ENCODE results near the gene PPP1R12B. TPM values are rescaled to one million over a fixed set of nuclear protein-coding genes. Genes with fewer than 3 reads are reported as not detected.

The PPP1R12B gene
- total and polyA plus RNA-seq, 4 donors = 4.0 to 31.6 (median 9.7) TPM

GRCh38 chr1:202621446-202621845 is 272.9 kb downstream of the PPP1R12B start:
- no peak for DNase-seq (ENCODE audit: low spot score)
- no peak for TF ChIP-seq EGR1 (IDR thresholded peaks at IDR 0.05; ENCODE audit: low read depth in 2 of 2)
- TF ChIP-seq RAD21 (IDR thresholded peaks at IDR 0.05) = no peak
- TF ChIP-seq ZBTB33 (IDR thresholded peaks at IDR 0.05) = no peak
- TF ChIP-seq TAF1 (conservative IDR thresholded peaks at IDR 0.05) = no peak
- no peak for TF ChIP-seq NR2F2 (IDR thresholded peaks at IDR 0.05)
- TF ChIP-seq ATF3 (IDR thresholded peaks at IDR 0.05) = no peak

GRCh38 chr1:202622388-202622787 is 273.9 kb downstream of the PPP1R12B start:
- no peak overlapping the region for H3K27ac ChIP-seq (ENCODE audit: low read depth in 1 of 2, low read length in 2 of 2)
- no peak for DNase-seq (ENCODE audit: low spot score)
- TF ChIP-seq EGR1 (IDR thresholded peaks at IDR 0.05; ENCODE audit: low read depth in 2 of 2) (no peak), FOXA1 (IDR thresholded peaks at IDR 0.05) (no peak), HNF4A (conservative IDR thresholded peaks at IDR 0.05) (no peak), GABPA (IDR thresholded peaks at IDR 0.05 in 1 of 2, conservative IDR thresholded peaks at IDR 0.05 in 1 of 2) (no peak), ATF3 (IDR thresholded peaks at IDR 0.05) (no peak), SP1 (IDR thresholded peaks at IDR 0.05) (no peak), FOXA2 (IDR thresholded peaks at IDR 0.05) (no peak), RXRA (IDR thresholded peaks at IDR 0.05) (no peak), CTCF (IDR thresholded peaks at IDR 0.05; ENCODE audit: low read depth, low read length, missing input control) (no peak), NR2F2 (IDR thresholded peaks at IDR 0.05) (no peak), HNF4G (IDR thresholded peaks at IDR 0.05) (no peak), TAF1 (conservative IDR thresholded peaks at IDR 0.05) (no peak)
- no peak overlapping the region for H3K4me3 ChIP-seq (ENCODE audit: low read depth in 1 of 3, low read length in 3 of 3)
- H3K4me1 ChIP-seq (ENCODE audit: control insufficient read depth in 4 of 4, insufficient read depth in 4 of 4, low read length in 3 of 4) = peaks cover 0 to 4% (median 2%) of the 10 kb centered on the region in 4 donors
- no peaks in the 10 kb centered on the region for H3K36me3 ChIP-seq (ENCODE audit: control insufficient read depth in 4 of 4, insufficient read depth in 3 of 4, low read depth in 1 of 4, low read length in 3 of 4)
- H3K9ac ChIP-seq (ENCODE audit: low read depth in 1 of 2, low read length in 2 of 2) = no peak overlapping the region
- no peaks in the 10 kb centered on the region for H3K27me3 ChIP-seq (ENCODE audit: control insufficient read depth in 4 of 4, insufficient read depth in 4 of 4, low read length in 3 of 4)
- 93% methylated on average over 8 of the region's 8 CpGs for WGBS
- H3K9me3 ChIP-seq (ENCODE audit: control insufficient read depth in 4 of 4, low read length in 3 of 4) = no peaks in the 10 kb centered on the region

More at GRCh38 chr1:202621446-202621845, 272.9 kb downstream of the PPP1R12B start:
- no peak overlapping the region for H3K27ac ChIP-seq (ENCODE audit: low read depth in 1 of 2, low read length in 2 of 2)
- no peaks in the 10 kb centered on the region for H3K9me3 ChIP-seq (ENCODE audit: control insufficient read depth in 4 of 4, low read length in 3 of 4)
- no peaks in the 10 kb centered on the region for H3K27me3 ChIP-seq (ENCODE audit: control insufficient read depth in 4 of 4, insufficient read depth in 4 of 4, low read length in 3 of 4)
- no peak overlapping the region for H3K9ac ChIP-seq (ENCODE audit: low read depth in 1 of 2, low read length in 2 of 2)
- H3K36me3 ChIP-seq (ENCODE audit: control insufficient read depth in 4 of 4, insufficient read depth in 3 of 4, low read depth in 1 of 4, low read length in 3 of 4) = no peaks in the 10 kb centered on the region
- no peak overlapping the region for H3K4me3 ChIP-seq (ENCODE audit: low read depth in 1 of 3, low read length in 3 of 3)
- 83% methylated on average over 3 of the region's 3 CpGs for WGBS
- H3K4me1 ChIP-seq (ENCODE audit: control insufficient read depth in 4 of 4, insufficient read depth in 4 of 4, low read length in 3 of 4) = peaks cover 0 to 3% (median 0%) of the 10 kb centered on the region in 4 donors

- Histone ChIP-seq H3K4me3 (ENCODE audit: low read depth in 1 of 3, low read length in 3 of 3) (no peak overlapping the region), H3K36me3 (ENCODE audit: control insufficient read depth in 4 of 4, insufficient read depth in 3 of 4, low read depth in 1 of 4, low read length in 3 of 4) (no peaks in the 10 kb centered on the region), H3K27ac (ENCODE audit: low read depth in 1 of 2, low read length in 2 of 2) (no peak overlapping the region), H3K9me3 (ENCODE audit: control insufficient read depth in 4 of 4, low read length in 3 of 4) (no peaks in the 10 kb centered on the region), H3K9ac (ENCODE audit: low read depth in 1 of 2, low read length in 2 of 2) (no peak overlapping the region), H3K4me1 (ENCODE audit: control insufficient read depth in 4 of 4, insufficient read depth in 4 of 4, low read length in 3 of 4) (peaks cover 0 to 4% (median 2%) of the 10 kb centered on the region in 4 donors), H3K27me3 (ENCODE audit: control insufficient read depth in 4 of 4, insufficient read depth in 4 of 4, low read length in 3 of 4) (no peaks in the 10 kb centered on the region)
- 65% methylated on average over 7 of the region's 7 CpGs for WGBS
- no peak for DNase-seq (ENCODE audit: low spot score)
- TF ChIP-seq SP1 (IDR thresholded peaks at IDR 0.05) = no peak
- no peak for TF ChIP-seq ATF3 (IDR thresholded peaks at IDR 0.05)
- TF ChIP-seq ZBTB33 (IDR thresholded peaks at IDR 0.05) = no peak
- TF ChIP-seq MAX (IDR thresholded peaks at IDR 0.05) = no peak
- no peak for TF ChIP-seq TAF1 (conservative IDR thresholded peaks at IDR 0.05)
- TF ChIP-seq RXRA (IDR thresholded peaks at IDR 0.05) = no peak
- no peak for TF ChIP-seq GABPA (IDR thresholded peaks at IDR 0.05 in 1 of 2, conservative IDR thresholded peaks at IDR 0.05 in 1 of 2)
- no peak for TF ChIP-seq CTCF (IDR thresholded peaks at IDR 0.05; ENCODE audit: low read depth, low read length, missing input control)
- TF ChIP-seq FOXA2 (IDR thresholded peaks at IDR 0.05) = no peak
- TF ChIP-seq EGR1 (IDR thresholded peaks at IDR 0.05; ENCODE audit: low read depth in 2 of 2) = no peak
- no peak for TF ChIP-seq YY1 (IDR thresholded peaks at IDR 0.05)
- TF ChIP-seq HNF4A (conservative IDR thresholded peaks at IDR 0.05) = no peak
- no peak for TF ChIP-seq NR2F2 (IDR thresholded peaks at IDR 0.05)
- no peak for TF ChIP-seq HNF4G (IDR thresholded peaks at IDR 0.05)
Observed at GRCh38 chr1:202623075-202623474, 274.6 kb downstream of the PPP1R12B start.

Measured in liver (tissue), 9 donors.